ENCODE results near the gene KCNA10.

The KCNA10 gene

DNA sequence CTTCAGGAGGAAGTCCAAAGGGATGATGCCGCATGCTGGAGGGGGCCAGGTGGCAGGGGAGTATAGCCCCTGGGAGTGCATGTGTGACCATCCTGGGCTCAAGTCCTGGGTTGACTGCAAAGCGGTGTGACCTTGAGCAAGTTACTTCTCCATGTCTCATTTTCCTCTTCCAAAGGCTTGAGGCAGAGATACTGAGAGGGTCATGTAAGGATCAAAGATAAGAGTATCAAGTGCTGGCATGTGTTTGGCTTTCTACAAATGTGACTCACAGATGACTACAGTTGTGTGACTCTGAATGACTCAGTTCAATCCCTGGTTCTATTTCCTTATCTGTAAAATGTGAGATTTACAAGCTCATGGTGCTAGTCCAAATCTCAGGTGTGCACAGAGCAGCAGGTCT, 41.9 kb downstream of the KCNA10 start:
- peak; percentile 30 for DNase-seq

DNA sequence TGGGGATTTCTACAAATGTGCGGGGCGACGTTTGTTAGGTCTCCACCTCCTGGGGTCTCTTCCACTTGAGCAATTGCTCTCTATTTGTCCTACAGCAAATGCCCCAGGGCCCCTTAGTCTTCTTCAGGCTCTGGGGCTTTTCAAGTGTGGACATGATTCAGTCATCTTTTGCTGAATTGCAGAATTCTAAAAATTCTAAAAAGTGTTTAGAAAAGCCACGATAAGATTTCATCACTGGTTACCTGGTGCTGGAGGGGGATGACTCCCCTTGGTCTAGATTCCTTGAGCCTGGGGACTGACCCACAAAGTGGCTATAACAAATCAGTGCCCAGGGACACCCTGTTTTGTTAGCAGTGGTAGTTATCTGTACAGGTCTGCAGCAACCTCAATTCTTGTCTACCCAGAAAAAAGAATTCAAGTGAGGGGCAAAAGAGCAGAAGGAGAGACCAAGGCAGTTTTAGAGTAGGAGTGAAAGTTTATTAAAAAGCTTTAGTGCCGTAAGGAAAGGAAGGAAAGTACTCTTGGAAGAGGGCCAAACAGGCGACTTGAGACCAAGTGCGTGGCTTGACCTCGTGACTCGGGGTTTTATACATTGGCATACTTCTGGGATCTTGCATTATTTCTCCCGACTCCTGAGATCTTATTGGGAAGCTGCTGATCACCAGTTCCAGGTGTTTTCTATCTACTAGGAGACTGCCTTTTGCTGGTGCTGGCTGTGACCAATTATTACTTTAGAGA, 42.8 kb downstream of the KCNA10 start:
- no peak for DNase-seq

DNA sequence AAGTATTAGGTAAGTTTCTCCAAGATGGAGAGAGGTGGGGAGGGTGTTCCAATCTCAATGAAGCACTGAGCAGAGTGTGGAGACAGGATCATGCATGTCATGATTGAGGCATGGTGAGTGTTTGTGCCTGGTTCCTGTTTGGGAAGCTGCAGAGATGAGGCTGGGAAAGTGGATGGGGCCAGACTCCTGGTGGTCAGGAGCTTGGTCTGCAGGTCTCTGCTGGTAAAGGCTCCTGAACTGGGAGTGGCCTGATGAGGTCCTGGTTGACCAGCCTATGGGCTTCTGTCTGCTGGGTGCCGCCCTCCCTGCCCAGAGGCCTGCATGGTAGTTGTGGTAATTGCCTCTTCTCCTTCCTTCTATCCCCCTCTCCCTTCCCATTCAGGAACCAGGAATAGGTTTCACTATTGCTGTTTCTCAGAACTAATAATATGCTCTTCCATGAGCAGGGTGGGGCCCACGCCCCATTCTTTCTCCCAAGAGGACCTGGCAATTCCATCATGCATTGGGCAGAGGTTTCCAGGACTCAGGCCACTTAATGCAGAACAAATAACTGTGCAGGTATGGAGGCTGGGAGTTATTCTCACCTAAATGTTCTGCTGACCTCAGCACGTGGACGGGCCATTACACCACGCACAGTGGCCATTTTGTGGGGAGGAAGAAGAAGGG, 43.5 kb downstream of the KCNA10 start:
- no peak for DNase-seq

DNA sequence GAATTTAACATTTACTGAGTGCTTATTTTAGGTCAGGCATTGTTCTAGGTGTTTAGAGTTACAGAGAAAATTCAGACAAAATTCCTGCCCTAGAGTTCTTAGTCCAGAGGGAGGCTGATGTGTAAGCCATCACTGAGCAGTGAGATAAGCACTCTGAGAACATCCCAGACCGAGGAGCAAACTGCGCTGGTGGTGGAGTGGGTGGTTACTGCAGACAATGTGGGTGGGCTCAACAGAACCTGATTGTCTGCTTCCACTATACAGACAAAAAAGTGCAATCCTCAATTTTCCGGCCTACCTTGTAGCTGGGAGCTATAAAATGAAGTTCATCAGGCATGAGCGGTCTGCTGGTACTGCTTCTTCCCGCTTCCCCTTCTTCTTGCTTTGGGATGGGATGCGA, 44.5 kb downstream of the KCNA10 start:
- DNase-seq = no peak

DNA sequence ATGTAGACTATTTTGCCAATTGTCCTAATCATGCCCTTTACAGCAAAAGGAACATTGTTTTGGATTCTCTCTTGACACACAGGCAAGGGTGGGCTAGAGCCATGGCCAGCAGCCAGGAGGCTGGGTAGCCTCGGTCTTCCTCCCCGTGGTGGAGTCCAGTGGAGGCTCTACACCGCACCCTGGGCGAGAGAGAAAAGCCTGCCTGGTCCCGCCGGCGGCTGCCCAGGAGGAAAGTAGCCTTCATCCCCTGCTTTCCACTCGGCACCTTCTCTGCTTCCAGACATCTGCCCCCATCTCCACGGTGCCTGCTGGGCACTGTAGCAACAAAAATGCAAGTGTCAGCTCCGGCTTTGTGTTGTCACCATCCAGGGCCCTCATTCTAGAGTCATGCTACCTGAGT, 46.4 kb downstream of the KCNA10 start:
- DNase-seq = no peak

DNA sequence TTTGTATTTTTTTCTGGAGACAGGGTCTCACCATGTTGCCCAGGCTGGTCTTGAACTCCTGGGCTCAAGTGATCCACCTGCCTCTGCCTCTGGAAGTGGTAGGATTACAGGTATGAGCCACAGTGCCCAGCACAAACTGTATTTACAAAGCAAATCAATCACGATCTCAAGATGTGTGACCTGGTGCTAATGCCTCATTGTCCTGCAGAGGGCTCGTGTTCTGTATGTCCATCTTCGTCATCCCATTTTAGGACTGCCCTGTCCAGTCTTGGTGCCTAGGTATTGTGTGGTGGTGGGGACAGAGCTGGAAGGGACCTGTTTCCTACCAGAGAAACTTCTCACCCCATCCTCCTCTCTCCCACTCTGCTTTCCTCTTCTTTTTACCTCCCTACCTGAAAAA, 47.8 kb downstream of the KCNA10 start:
- DNase-seq = no peak

Data from fibroblast of skin of abdomen (primary cell).